NCI-H2196 treated with DMSO at 0.1 percent for 48 hours (cell line): ENCODE data around the gene DAB2IP.

Experiments
- DNase-seq: peaks from one replicate; lab custom pipeline; 2025; ENCODE audit not compliant: unreplicated experiment; lab: John Stamatoyannopoulos, UW

The DAB2IP gene

DNA sequence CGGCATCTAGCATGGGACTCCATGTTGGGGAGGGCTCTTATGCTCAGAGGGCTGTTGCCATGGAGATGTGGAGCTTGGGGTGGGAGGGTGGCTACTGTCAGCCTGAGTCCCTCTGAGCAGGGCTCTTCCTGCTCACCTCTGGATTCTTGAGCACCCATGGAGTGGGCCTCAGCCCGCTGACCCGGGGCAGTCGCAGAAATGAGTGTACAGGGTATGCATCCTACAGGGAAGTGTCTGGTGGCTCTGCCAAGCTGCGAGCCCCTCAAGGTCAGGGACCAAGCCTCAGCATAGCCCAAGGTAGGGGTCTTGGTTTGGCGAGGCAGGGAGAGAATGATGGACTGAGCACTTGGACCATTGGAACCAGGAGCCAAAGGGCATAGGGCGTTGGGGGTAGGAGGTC is 104.1 kb downstream of the DAB2IP start:
- DNase-seq, result no peak

DNA sequence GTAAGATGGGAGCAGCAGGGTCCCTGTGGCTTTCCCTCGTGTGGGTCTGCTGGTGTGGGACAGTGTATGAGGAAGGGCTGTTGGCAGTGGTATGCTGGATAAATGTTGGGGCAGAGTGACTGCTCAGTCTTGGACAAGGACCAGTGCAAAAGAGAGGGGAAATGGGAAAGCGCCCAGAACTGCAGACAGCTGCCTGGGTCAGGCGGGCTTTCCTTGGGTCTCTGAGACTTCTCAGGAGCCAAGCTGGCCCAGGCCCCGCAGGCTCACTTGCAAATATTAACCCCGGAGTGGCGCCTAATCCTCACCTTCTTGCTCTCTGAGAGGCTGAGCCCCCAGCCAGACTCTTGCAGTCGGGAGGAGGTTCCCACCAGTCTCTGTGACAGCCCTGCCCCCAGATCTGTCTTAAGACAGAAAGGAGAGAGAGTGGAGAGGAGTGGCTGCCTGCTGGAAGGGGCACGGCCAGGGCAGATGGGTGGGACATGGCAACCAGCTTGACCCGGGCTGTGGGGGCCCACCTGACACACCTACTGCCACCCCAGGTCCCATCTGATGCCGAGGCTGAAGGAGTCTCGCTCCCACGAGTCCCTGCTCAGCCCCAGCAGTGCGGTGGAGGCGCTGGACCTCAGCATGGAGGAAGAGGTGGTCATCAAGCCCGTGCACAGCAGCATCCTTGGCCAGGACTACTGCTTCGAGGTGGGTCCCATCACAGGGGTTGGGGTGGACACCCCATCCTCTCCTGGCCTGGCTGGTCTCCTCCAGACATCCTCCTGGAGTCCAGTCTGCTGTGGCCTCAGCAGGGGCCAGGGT is 105.2 kb downstream of the DAB2IP start:
- DNase-seq, result no peak

DNA sequence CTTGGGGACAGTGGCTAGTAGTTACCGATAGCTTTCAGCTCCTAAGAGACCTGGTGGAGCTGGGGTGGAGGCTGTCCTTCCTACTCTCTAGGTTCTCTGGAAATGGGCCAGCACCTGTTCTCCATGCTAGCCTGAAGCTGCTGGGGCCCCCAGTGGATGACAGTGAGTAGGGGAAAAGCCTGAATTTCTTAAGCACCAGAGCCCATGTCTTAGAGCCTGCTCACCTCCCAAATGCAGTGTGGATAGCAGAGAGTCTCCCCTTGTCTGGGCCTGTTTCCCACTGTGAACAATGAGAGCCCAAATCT is 105.8 kb downstream of the DAB2IP start:
- DNase-seq, result no peak

DNA sequence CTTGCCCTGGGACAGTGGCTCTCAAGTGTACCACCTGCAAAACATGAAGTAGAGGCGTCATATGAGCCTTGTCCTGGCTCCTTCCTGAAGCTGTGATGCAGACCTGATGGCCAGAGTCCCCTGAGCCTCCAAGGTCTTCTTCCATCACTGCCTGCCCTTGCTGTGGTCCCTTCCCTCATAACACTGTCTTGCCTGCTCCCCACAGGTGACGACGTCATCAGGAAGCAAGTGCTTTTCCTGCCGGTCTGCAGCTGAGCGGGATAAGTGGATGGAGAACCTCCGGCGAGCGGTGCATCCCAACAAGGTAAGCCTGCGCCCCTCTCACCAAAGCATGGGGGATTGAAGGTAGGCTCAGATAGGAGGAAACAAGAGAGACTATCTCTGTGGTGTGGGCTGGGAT is 107.3 kb downstream of the DAB2IP start:
- no peak for DNase-seq

DNA sequence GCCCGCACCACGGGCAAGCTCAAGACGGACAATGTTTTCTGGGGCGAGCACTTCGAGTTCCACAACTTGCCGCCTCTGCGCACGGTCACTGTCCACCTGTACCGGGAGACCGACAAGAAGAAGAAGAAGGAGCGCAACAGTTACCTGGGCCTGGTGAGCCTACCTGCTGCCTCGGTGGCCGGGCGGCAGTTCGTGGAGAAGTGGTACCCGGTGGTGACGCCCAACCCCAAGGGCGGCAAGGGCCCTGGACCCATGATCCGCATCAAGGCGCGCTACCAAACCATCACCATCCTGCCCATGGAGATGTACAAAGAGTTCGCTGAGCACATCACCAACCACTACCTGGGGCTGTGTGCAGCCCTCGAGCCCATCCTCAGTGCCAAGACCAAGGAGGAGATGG is 108.6 kb downstream of the DAB2IP start:
- no peak for DNase-seq

DNA sequence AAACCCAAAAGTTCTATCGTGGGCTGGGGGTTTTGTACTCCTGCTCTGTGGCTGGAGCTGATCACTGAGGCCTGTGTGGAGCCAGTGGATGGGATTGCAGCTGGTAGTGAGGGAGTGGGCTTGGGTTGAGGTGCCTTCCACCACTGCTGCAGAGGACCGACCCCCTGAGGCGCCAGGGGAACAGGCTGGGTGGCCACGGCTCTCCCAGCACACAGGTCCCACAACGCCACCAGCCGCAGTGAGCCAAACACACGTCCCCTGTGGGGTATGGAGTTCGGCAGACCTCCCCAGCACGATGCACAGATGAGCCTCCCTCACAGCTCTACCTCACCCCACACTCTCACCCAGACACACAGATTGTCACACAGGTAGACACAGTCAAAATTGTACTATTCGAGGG is 109.1 kb downstream of the DAB2IP start:
- DNase-seq, result no peak

DNA sequence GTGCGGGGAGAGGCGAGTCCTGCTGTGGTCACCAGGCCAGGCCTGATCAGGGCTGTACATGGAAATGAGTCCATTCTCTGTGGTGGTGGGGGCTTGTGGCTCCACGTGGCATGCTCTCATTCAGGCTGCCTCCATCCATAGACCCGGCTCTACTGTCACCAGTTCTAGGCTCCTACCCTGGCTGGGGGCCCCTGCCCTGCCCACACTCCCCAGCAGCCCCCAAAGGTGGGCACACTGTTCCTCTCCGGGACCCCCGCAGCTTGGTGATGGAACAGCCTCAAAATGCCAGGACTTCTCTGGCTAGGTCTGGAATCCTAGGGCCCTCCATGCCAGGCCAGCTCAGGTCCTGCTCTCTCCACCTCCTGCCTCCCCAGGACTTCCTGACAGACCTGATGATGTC is 111.7 kb downstream of the DAB2IP start:
- DNase-seq, result no peak

DNA sequence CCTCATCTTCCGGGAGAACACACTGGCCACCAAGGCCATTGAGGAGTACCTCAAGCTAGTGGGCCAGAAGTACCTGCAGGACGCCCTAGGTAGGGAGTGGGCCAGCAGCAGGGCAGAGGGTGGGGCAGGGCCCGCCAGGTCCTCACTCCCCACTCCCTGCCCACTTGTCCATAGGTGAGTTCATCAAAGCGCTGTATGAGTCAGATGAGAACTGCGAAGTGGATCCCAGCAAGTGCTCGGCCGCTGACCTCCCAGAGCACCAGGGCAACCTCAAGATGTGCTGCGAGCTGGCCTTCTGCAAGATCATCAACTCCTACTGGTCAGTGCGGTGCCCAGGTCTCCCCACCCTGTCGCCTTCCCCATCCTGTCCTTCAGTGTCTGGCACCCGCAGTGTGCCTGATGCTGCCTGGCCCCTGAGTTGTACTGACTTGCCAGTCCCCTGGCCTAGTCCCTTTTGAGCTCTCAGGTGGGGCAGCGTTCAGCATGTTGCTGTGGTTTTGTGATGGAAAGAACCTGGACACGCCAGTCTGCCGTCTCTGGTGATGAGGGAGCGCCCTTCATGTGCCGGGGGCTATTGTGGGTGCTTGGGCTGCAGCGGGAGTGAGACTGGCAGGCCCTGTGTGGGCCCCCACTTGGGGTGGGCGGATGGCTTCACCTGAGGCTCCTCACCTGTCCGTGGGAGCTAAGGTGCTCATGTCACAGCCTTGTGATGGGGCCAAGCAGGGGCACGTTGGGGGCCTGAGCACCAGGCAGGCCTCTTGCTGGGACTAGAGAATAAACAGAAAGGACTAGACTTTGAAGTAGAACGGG is 112.3 kb downstream of the DAB2IP start:
- no peak for DNase-seq

DNA sequence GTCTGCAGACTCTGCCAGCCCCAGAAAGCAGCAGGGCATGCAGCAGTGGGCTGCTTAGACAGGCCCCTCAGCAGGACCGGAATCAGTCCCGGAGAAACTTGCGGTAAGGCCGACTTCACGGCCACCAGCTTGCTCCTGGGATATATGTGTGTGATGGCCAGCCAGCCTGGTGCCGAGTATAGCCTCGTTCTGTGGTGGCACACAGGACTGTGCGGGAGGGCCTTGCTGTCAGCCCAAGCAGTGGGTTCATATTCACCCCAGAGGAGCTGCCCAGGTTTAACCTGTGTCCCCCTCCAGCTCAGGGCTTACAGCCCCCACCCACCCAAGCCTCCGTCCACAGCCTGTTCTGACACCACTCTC is 112.9 kb downstream of the DAB2IP start:
- no peak for DNase-seq

DNA sequence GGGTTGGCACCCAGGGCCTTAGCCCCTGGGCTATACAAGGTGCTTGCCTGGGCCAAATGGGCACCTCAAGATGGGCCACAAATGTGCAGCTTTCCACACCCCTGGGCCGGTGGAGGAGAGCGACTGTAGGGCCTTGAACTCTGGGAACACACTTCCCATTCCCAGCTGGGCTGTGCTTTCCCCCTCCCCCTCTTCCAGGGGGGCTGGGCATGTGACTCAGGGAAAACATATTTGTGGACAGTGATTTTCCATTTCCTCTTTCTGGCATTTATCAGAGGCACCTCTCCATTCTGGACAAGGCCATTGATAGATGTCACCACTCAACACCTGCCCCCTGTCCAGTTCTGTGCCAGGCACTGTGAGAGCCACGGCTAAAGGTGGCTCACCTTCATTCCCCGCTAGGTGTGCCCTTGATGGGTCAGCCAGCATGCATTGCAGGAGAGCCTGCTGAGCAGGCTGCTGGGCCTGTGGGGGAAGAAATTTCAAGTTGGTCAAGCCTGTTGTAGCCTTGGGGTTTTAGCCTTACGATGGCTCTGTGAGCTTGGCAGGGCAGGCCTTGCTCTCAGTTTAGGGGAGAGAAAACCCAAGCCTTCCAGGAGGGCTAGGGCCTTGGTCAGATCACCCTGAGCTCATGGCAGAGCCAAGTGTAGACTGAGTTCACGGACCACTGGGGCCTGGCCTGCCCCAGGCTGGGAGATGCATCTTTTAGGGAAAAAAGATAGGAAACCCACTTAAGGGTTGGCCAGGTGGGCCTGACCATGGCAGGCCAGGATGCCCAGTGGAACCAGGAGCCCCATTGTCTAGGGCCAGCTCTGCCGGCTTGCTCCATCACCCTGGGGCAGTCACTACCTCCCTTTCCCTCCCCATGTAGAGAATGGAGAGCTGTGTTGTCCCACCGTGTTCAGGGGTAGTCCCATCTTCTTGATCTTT is 113.9 kb downstream of the DAB2IP start:
- DNase-seq, result no peak

DNA sequence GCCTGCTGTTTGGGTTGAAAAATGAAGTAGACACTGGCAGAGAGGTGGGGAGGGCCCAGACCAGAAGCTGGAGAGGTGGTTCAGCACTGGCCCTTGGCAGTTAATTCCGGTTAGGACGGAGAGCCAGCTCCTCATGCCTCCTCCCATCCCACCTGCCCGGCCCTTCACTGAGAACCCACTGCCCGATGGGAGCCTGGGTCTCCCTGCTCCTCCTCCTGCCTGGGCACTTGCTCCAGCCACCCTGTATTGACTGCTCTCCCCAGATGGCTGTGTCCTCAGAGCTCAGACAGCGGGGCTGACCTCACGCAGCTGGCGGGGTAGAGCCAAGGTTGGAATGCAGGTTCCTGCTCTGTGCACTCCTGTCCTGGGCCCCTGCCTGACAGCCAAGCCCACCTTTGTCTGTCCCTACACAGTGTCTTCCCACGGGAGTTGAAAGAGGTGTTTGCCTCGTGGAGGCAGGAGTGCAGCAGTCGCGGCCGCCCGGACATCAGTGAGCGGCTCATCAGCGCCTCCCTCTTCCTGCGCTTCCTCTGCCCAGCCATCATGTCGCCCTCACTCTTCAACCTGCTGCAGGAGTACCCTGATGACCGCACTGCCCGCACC is 114.7 kb downstream of the DAB2IP start:
- no peak for DNase-seq

DNA sequence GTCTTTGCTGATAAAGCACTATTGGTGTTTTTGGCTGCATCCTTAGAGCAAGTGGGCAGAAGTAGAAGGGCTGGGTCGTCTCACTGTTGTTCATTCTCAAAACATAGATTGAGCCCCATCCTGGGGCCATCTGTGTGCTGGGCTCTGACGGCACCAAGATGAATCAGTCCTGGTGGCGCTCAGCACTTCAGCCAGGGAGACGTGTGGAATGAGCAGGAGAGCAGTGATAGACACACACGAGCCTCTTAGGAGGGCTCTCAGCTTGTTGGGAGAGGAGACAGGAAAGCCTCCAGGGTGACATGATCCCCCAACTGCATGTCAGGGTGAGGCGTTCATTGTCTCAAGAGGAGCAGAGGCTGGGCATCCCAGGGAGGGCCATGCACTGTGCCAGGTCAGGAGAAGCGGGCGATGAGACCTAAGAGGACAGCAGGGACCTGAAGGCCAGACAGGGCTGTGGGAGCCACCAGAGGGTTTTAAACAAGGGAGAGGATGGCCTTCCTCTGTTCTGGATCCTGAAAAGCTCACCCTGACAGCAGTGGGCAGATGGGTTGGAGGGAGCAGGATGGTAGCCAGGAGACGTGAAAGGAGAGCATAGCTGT is 115.8 kb downstream of the DAB2IP start:
- DNase-seq, result no peak

DNA sequence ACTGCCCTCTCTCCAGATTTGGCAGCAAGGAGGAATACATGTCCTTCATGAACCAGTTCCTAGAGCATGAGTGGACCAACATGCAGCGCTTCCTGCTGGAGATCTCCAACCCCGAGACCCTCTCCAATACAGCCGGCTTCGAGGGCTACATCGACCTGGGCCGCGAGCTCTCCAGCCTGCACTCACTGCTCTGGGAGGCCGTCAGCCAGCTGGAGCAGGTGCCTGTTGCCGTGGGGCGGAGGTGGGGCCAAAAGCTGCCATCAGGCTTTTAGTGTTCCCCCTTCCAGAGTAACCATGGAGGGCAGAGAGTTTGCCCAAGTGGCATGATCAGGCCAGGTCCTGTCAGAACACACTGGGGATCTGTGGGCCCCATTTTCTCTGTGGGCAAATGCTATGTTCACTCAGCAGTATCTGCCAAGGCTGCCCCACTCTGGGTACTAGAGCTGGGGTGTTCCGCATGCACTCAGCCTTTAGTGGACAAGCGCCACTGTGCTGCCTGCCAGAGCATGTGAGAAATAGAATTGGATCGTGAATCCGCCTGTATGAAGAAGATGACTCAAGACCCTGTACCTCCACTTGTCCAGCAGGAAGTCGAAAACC is 117.1 kb downstream of the DAB2IP start:
- DNase-seq, result no peak

DNA sequence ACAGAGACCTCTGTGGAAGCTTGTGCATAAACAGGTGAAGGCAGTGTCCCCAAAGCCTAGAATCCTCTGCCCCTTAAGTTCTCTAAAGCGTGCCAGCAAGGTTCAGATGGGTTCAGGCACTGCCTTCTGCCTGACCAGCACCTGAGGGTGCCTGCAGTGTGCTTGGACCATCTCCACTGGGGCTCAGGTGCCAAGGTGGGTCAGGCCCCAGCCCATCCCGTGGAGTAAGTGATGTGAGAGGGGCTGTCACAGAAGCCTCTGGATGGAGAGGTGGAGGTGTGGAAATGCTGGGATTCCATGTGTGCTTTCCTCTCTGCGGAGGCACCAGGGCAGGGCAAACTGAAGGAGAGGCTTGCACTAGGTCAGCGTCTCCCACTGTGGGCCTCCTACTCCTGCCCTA is 118.5 kb downstream of the DAB2IP start:
- DNase-seq, result no peak

DNA sequence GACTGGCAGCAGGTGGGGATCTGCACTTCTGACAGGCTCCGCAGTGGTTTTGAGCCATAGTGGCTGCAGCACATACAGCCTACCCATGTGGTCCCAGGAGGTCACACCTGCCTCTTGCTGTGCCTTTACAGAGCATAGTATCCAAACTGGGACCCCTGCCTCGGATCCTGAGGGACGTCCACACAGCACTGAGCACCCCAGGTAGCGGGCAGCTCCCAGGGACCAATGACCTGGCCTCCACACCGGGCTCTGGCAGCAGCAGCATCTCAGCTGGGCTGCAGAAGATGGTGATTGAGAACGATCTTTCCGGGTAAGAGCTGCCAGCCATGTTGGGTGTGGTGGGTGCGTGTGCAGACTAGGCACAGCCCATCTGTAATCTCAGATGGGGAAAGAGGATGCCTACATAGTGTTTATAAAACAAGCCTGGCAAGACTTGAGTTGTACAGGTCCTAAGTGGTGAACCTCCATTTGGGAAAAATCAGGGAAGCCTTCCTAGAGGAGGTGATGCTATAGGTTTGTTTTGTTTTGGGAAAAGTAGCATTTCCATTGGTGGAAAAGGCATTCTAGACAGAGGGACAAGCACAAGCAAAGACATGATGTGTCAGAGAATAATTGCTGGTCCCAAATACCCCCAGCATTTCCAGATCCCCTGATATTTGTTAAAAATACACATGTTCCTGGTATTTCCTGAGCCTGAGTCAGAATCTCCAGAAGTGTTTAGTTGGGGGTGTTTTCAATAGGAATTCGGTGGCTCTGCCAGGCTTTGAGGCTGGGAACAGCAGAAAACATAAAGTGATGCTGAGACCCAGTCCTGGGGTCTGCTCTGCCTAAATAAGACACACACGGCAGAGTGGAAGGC is 119.2 kb downstream of the DAB2IP start:
- DNase-seq, result no peak

DNA sequence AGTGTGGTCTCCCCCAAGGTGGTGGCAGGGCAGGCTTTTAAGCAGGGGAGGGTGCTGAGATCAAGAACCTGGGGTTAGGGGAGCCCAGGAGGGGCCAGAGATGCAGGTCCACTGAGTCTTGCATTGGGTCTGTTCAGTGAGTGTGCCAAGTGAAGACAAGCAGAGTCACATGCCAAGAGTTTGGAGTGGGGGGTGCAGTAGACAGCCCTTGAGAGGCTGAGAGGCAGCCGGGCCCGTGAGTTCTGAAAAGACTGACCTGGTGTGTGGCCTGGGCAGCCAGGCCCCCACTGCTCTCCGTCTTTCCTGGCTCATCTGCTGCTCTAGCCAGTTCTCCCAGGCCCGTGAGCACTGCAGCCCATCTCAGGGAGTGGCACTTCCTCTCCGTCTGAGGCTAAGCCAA is 120.0 kb downstream of the DAB2IP start:
- no peak for DNase-seq

DNA sequence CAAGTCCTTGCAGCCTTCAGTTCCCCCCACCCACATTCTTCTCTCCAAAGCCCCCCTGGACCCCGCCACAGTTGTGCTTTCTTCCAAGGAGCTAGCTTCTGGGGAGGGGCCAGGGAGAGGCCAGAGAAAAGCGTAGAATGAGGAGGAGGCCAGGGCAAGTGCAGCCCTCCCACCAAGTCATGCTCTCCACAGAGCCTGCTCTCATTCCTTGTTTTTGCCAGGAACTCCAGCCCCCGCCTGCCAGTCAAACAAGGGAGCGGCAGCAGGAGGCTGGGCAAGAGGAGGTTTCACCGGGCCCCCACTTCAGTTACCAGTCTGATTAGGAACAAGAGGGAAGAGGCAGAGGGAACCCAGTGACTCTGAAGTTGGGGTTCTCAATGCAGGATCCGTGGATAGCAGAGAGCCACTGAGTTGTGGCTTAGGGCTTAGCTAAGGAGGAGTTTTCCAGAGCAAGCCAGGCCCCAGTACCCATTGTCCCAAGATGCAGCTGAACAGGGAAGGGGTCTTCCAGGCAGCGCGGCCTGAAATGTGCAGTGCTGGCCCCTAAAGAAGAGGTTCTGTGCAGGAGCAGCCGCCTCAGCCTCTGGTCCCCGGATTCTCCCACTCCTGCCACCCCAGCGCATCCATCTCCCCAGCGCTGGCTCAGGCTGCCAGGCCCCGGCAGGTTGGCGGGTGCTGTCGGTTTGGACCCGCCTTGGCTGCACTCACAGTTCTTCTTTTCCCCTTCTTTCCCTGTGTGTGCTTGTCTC is 120.6 kb downstream of the DAB2IP start:
- DNase-seq, result no peak

DNA sequence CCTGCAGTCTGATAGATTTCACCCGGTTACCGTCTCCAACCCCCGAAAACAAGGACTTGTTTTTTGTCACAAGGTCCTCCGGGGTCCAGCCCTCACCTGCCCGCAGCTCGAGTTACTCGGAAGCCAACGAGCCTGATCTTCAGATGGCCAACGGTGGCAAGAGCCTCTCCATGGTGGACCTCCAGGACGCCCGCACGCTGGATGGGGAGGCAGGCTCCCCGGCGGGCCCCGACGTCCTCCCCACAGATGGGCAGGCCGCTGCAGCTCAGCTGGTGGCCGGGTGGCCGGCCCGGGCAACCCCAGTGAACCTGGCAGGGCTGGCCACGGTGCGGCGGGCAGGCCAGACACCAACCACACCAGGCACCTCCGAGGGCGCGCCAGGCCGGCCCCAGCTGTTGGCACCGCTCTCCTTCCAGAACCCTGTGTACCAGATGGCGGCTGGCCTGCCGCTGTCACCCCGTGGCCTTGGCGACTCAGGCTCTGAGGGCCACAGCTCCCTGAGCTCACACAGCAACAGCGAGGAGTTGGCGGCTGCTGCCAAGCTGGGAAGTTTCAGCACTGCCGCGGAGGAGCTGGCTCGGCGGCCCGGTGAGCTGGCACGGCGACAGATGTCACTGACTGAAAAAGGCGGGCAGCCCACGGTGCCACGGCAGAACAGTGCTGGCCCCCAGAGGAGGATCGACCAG is 121.3 kb downstream of the DAB2IP start:
- no peak for DNase-seq
